HEK293 (cell line): ENCODE results near the gene LPAR2.

ENCODE experiments used
- CTCF ChIA-PET: fragments of 350-600 bp; formaldehyde crosslinking; extraction: SDS; loops from one replicate; lab custom pipeline; 2021; ENCODE audit warnings: antibody characterized with exemption; lab: Yijun Ruan, JAX
- POLR2A ChIA-PET: fragments of 300-600 bp; formaldehyde crosslinking; extraction: SDS; loops from one replicate; lab custom pipeline; 2020; ENCODE audit warnings: antibody characterized with exemption, inconsistent platforms; lab: Yijun Ruan, JAX
- H3K27ac ChIP-seq: fragments of 200-500 bp; sonication (Bioruptor generic); 2 replicates; pipeline ENCODE4 v1.5.1; 2014; ENCODE audit warnings: low read depth, low read length, control low read depth, inconsistent platforms; ENCODE audit errors: extremely low read depth
- H3K36me3 ChIP-seq, 2 experiments: fragments of 200-500 bp in 1 of 2; sonication (Bioruptor generic) in 1 of 2; 1 replicate in 1 of 2; 2 replicates in 1 of 2; pipeline ENCODE4 v1.5.1; 2014 to 2017; ENCODE audit warnings: inconsistent platforms in 2 of 2, low read length in 2 of 2; ENCODE audit not compliant: control insufficient read depth in 2 of 2, insufficient read depth in 1 of 2
- H3K4me1 ChIP-seq: fragments of 200-500 bp; sonication (Bioruptor generic); 2 replicates; pipeline ENCODE4 v1.5.1; 2014; ENCODE audit warnings: mild to moderate bottlenecking, low read length, inconsistent platforms; ENCODE audit not compliant: control insufficient read depth, insufficient read depth
- H3K4me3 ChIP-seq: 2 replicates; pipeline ENCODE4 v1.5.1; 2011; ENCODE audit warnings: low read depth, mild to moderate bottlenecking, control low read depth, low read length, moderate library complexity
- H3K9me3 ChIP-seq: fragments of 200-500 bp; sonication (Bioruptor generic); 2 replicates; pipeline ENCODE4 v1.5.1; 2014; ENCODE audit warnings: low read depth, low read length, inconsistent platforms; ENCODE audit not compliant: control insufficient read depth, insufficient read depth
- GLI4 ChIP-seq: fragments of 450-650 bp; formaldehyde crosslinking; IDR thresholded peaks from 2 replicates; pipeline ENCODE4 v1.5.1; 2016; ENCODE audit warnings: missing biosample characterization, missing genetic modification characterization
- TRIM28 ChIP-seq: IDR thresholded peaks from 2 replicates; pipeline ENCODE4 v1.6.1; 2011; ENCODE audit warnings: low read length, control low read depth, borderline replicate concordance
- ZBTB1 ChIP-seq: fragments of 450-650 bp; formaldehyde crosslinking; IDR thresholded peaks from 2 replicates; pipeline ENCODE4 v1.5.1; 2016; ENCODE audit warnings: missing biosample characterization, missing genetic modification characterization
- ZBTB21 ChIP-seq: fragments of 450-650 bp; formaldehyde crosslinking; IDR thresholded peaks from 2 replicates; pipeline ENCODE4 v1.5.1; 2017; ENCODE audit warnings: missing biosample characterization, missing genetic modification characterization
- ZFP69B ChIP-seq: fragments of 450-650 bp; formaldehyde crosslinking; IDR thresholded peaks from 2 replicates; pipeline ENCODE4 v1.5.1; 2016; ENCODE audit warnings: missing biosample characterization, missing genetic modification characterization
- ZNF184 ChIP-seq: fragments of 450-650 bp; IDR thresholded peaks from 2 replicates; pipeline ENCODE4 v1.5.1; 2018; ENCODE audit warnings: missing biosample characterization, mild to moderate bottlenecking, missing genetic modification characterization
- ZNF239 ChIP-seq: fragments of 450-650 bp; formaldehyde crosslinking; IDR thresholded peaks from 2 replicates; pipeline ENCODE4 v1.5.1; 2016; ENCODE audit warnings: missing biosample characterization, missing genetic modification characterization
- ZNF274 ChIP-seq, 2 experiments: fragments of 200-500 bp in 1 of 2; fragments of 450-650 bp in 1 of 2; sonication (Bioruptor generic) in 1 of 2; formaldehyde crosslinking in 1 of 2; IDR thresholded peaks; 2 replicates each; pipeline versions ENCODE4 v1.5.1 to v1.6.1; 2014 to 2016; ENCODE audit warnings: borderline replicate concordance in 1 of 2, inconsistent platforms in 1 of 2, low read length in 1 of 2, missing biosample characterization in 1 of 2, missing genetic modification characterization in 1 of 2
- ZNF473 ChIP-seq: fragments of 450-650 bp; formaldehyde crosslinking; IDR thresholded peaks from 2 replicates; pipeline ENCODE4 v1.5.1; 2017; ENCODE audit warnings: missing biosample characterization, missing genetic modification characterization
- ZNF549 ChIP-seq: fragments of 450-650 bp; IDR thresholded peaks from 2 replicates; pipeline ENCODE4 v1.5.1; 2018; ENCODE audit warnings: missing biosample characterization, missing genetic modification characterization, mild to moderate bottlenecking, inconsistent platforms, moderate library complexity
- ZNF596 ChIP-seq: fragments of 450-650 bp; IDR thresholded peaks from 2 replicates; pipeline ENCODE4 v1.5.0; 2018; ENCODE audit warnings: missing biosample characterization, mild to moderate bottlenecking, missing genetic modification characterization, moderate library complexity
- ZNF623 ChIP-seq: fragments of 450-650 bp; formaldehyde crosslinking; IDR thresholded peaks from 2 replicates; pipeline ENCODE4 v1.5.1; 2016; ENCODE audit warnings: missing biosample characterization, missing genetic modification characterization
- ZNF843 ChIP-seq: fragments of 450-650 bp; formaldehyde crosslinking; IDR thresholded peaks from 2 replicates; pipeline ENCODE4 v1.5.1; 2016; ENCODE audit warnings: missing biosample characterization, missing genetic modification characterization
- TF ChIP-seq, protein P1 (sequence below): sonication (generic); formaldehyde crosslinking; IDR thresholded peaks from 2 replicates; pipeline ENCODE4 v1.8.1; 2022; ENCODE audit warnings: mild to moderate bottlenecking, moderate library complexity, missing genetic modification reagents
- TF ChIP-seq, protein P2 (sequence below): fragments of 450-650 bp; formaldehyde crosslinking; IDR thresholded peaks from 2 replicates; pipeline ENCODE4 v1.5.1; 2016; ENCODE audit warnings: missing biosample characterization, missing genetic modification characterization
- TF ChIP-seq, protein P3 (sequence below): fragments of 450-650 bp; formaldehyde crosslinking; IDR thresholded peaks from 2 replicates; pipeline ENCODE4 v1.5.1; 2016; ENCODE audit warnings: missing biosample characterization, missing genetic modification characterization
- TF ChIP-seq, protein P4 (sequence below): fragments of 450-650 bp; formaldehyde crosslinking; IDR thresholded peaks from 2 replicates; pipeline ENCODE4 v1.5.1; 2017; ENCODE audit warnings: missing biosample characterization, missing genetic modification characterization

The LPAR2 gene

DNA sequence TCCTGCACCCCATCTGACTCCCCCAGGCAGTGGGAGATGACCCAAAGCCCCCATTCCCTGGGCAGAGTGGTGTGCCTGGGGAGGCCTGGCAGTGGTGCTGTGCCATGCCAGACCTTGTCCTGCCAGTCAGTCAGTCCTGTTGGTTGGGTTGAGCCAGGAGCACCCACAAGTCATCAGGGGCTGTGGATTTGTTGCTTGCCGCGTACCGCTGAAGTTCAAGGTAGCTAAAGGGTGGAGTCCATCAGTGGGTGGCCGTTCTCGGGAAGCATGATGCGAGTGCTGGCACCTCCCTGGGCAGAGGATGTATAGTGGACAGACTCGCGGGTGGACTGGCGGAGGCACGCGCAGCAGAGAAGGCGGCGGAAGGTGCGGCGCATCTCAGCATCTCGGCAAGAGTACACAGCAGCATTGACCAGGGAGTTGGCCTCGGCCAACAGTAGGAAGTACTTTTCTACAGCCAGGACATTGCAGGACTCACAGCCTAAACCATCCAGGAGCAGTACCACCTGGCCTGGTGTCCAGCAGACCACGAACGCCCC, 3.9 kb downstream of the LPAR2 start (continued):
- TF ChIP-seq, protein P1, sequence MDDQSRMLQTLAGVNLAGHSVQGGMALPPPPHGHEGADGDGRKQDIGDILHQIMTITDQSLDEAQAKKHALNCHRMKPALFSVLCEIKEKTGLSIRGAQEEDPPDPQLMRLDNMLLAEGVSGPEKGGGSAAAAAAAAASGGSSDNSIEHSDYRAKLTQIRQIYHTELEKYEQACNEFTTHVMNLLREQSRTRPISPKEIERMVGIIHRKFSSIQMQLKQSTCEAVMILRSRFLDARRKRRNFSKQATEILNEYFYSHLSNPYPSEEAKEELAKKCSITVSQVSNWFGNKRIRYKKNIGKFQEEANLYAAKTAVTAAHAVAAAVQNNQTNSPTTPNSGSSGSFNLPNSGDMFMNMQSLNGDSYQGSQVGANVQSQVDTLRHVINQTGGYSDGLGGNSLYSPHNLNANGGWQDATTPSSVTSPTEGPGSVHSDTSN (CRISPR knock-in tag), result no peak
- TF ChIP-seq ZNF596 (no peak), ZNF843 (tag by site-specific recombination) (no peak), ZNF473 (tag by site-specific recombination) (no peak)
- TF ChIP-seq, protein P2, sequence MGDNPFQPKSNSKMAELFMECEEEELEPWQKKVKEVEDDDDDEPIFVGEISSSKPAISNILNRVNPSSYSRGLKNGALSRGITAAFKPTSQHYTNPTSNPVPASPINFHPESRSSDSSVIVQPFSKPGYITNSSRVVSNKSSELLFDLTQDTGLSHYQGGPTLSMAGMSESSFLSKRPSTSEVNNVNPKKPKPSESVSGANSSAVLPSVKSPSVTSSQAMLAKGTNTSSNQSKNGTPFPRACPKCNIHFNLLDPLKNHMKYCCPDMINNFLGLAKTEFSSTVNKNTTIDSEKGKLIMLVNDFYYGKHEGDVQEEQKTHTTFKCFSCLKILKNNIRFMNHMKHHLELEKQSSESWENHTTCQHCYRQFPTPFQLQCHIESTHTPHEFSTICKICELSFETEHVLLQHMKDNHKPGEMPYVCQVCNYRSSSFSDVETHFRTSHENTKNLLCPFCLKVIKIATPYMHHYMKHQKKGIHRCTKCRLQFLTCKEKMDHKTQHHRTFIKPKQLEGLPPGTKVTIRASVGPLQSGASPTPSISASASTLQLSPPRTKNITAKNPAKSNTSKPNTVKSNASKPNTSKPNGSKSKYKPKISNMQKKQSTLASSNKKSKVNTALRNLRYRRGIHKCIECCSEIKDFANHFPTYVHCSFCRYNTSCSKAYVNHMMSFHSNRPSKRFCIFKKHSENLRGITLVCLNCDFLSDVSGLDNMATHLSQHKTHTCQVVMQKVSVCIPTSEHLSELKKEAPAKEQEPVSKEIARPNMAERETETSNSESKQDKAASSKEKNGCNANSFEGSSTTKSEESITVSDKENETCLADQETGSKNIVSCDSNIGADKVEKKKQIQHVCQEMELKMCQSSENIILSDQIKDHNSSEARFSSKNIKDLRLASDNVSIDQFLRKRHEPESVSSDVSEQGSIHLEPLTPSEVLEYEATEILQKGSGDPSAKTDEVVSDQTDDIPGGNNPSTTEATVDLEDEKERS, result no peak

DNA sequence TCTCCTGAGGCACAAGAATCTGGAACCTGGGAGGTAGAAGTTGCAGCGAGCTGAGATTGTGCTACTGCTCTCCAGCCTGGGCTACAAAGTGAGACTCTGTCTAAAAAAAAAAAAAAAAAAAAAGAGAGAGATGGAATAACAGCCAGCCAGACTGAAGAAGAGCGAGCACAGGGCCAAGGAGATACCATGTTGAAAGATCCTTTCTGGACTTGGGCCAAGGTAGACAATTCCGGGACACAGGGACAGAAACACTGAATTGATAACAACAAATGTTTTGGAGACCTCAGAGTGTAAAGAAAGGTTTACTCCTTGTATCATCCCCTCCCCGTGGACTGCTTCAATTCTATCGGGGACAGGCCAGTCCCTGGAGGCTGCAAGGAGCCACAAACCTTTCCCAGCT, 4.6 kb downstream of the LPAR2 start:
- Histone ChIP-seq H3K4me1 (no peaks in the 10 kb centered on the region), H3K36me3 (no peaks in the 10 kb centered on the region; a peak in 1 of 3 replicates), H3K27ac (no peak overlapping the region), H3K4me3 (no peak overlapping the region), H3K9me3 (no peaks in the 10 kb centered on the region)
- TF ChIP-seq ZNF184 (tag by site-specific recombination) (no peak), TRIM28 (no peak), ZNF274 (IDR thresholded peaks at IDR 0.05; ENCODE audit: low read length) (no peak), ZNF274 (tag by site-specific recombination; IDR thresholded peaks at IDR 0.05; ENCODE audit: borderline replicate concordance) (no peak), ZBTB21 (tag by site-specific recombination) (no peak), ZBTB1 (tag by site-specific recombination) (no peak), ZNF623 (tag by site-specific recombination) (no peak)
- TF ChIP-seq, protein P3, sequence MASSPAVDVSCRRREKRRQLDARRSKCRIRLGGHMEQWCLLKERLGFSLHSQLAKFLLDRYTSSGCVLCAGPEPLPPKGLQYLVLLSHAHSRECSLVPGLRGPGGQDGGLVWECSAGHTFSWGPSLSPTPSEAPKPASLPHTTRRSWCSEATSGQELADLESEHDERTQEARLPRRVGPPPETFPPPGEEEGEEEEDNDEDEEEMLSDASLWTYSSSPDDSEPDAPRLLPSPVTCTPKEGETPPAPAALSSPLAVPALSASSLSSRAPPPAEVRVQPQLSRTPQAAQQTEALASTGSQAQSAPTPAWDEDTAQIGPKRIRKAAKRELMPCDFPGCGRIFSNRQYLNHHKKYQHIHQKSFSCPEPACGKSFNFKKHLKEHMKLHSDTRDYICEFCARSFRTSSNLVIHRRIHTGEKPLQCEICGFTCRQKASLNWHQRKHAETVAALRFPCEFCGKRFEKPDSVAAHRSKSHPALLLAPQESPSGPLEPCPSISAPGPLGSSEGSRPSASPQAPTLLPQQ (tag by site-specific recombination), result no peak
- TF ChIP-seq, protein P4, sequence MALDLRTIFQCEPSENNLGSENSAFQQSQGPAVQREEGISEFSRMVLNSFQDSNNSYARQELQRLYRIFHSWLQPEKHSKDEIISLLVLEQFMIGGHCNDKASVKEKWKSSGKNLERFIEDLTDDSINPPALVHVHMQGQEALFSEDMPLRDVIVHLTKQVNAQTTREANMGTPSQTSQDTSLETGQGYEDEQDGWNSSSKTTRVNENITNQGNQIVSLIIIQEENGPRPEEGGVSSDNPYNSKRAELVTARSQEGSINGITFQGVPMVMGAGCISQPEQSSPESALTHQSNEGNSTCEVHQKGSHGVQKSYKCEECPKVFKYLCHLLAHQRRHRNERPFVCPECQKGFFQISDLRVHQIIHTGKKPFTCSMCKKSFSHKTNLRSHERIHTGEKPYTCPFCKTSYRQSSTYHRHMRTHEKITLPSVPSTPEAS (tag by site-specific recombination), result no peak
- CTCF ChIA-PET, result no interaction called here
- POLR2A ChIA-PET, result no interaction called here

DNA sequence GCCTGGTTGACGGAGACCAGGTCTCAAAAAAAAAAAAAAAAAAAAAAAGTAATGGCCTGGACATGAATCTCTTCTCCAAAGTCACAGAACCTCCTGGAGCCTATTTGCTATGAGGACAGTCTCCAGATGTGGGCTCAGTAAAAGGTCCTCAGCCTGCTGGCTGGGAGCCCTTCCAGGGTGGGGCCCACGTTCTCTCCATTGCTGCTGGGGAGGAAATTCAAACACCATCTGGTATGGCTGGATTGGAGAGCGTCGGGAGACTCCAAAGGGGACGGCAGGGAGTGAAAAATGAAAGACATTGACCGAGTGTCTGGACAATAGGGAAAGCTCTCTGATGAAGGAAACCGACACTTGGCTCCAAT, 8.2 kb downstream of the LPAR2 start:
- TF ChIP-seq ZNF549 (tag by site-specific recombination) (no peak), GLI4 (tag by site-specific recombination) (no peak), ZNF239 (no peak), ZFP69B (tag by site-specific recombination) (0 out of 2 replicates have a peak, but pooled peaks have one; percentile 51)
- no peaks in the 10 kb centered on the region; a peak in 1 of 3 replicates for H3K36me3 ChIP-seq
- no peak overlapping the region for H3K27ac ChIP-seq
- CTCF ChIA-PET, result interaction anchor here (0.7 kb wide), 1 partner anchor 108 kb away, joined by 4 read pairs; no protein-coding TSS in a partner anchor
- POLR2A ChIA-PET, result no interaction called here
- H3K4me1 ChIP-seq, result no peaks in the 10 kb centered on the region
- H3K4me3 ChIP-seq, result no peak overlapping the region
- H3K9me3 ChIP-seq, result no peaks in the 10 kb centered on the region
